Ectodermal cell (in vitro differentiated cells): ENCODE measurements around the gene PACS1.

Experiments
- H3K27ac ChIP-seq: 2 replicates; pipeline ENCODE4 v1.7.0; 2013; ENCODE audit warnings: mild to moderate bottlenecking, low read depth, low read length; ENCODE audit not compliant: insufficient read depth, poor library complexity, severe bottlenecking
- H3K27me3 ChIP-seq: 2 replicates; pipeline ENCODE4 v1.7.0; 2013; ENCODE audit warnings: mild to moderate bottlenecking, low read length; ENCODE audit not compliant: insufficient read depth, control insufficient read depth, poor library complexity, severe bottlenecking
- H3K36me3 ChIP-seq: one replicate; pipeline ENCODE4 v1.7.0; 2013; ENCODE audit warnings: low read length; ENCODE audit not compliant: control insufficient read depth, insufficient read depth
- H3K4me1 ChIP-seq: one replicate; pipeline ENCODE4 v1.7.0; 2013; ENCODE audit warnings: low read length; ENCODE audit not compliant: control insufficient read depth, insufficient read depth
- H3K4me3 ChIP-seq: 2 replicates; pipeline ENCODE4 v1.7.0; 2013; ENCODE audit warnings: low read depth, low read length, control low read depth; ENCODE audit not compliant: insufficient read depth
- H3K9me3 ChIP-seq: 2 replicates; pipeline ENCODE4 v1.7.0; 2013; ENCODE audit warnings: mild to moderate bottlenecking, low read length, moderate library complexity; ENCODE audit not compliant: control insufficient read depth
- WGBS, 2 experiments: methylation state at CpG; one replicate each; pipeline ENCODE4 v1.1.7; 2013; ENCODE audit warnings: missing lambda C conversion rate in 2 of 2; 5-methylcytosine and 5-hydroxymethylcytosine counted together

Gene PACS1

DNA sequence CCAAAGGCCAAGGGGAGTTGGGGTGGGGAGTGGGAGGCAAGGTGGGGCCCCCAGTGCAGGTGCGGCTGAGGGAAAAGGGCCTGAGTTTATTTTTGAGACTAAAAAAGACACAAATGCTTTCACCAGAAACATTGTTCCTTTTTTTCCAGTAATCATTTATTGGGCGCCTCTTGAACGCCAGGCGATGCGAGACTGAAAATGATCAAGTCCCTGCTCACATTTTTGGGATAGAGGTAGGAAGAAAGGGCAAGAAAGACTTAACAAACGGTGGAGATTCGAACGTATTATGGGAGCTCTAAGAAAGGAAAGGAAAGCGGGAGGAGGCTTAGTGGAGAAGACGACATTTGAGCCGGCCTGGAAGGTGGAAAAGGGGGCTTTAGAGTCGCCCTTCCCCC, 18.7 kb upstream of the PACS1 start:
- peaks cover 31% of the 10 kb centered on the region for H3K4me1 ChIP-seq
- H3K27ac ChIP-seq = peak overlapping the region; percentile 90
- H3K27me3 ChIP-seq = no peaks in the 10 kb centered on the region
- H3K4me3 ChIP-seq = peak overlapping the region; percentile 88
- H3K36me3 ChIP-seq = peaks cover 24% of the 10 kb centered on the region
- H3K9me3 ChIP-seq = no peaks in the 10 kb centered on the region
- WGBS, 2 experiments = 25 to 30% methylated on average over 12 of the region's 12 CpGs

DNA sequence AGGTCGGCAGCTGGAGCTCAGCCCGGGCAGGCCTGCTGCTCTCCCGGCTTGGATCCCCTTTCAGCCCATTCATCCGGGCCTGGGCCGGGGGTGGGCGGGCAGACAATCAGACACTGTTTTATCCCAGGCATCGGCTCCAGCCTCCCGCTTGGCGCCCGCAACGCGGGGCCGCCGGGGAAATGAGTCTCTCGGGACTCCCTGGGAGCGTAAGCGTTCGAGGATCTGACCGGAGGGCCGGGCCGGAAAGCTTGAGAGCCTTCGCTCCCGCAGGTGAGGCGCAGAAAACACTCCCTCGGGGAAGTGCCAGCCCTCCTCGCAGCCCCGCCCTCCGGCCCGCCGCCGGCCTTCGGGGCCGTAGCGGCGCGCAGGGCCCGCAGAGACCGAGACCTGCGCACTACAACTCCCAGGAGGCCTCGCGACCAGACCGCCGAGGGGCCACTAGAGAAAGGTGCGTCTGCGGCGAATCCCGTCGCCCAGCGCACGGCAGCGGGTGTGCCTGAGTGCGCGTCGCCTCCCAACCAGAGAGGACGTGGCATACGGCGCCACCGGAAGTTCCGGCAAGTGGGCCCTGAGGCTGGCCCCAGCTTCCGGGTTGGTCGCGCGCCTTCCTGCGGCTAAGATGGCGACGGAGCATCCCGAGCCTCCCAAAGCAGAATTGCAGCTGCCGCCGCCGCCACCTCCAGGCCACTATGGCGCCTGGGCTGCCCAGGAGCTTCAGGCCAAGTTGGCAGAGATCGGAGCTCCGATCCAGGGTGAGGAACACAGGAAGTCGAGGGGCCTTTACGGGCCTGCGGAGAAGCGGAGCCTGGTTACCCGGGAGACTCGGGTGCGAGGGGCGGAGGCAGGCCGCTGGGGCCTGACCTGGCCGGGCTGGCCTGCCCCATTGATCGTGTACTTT, 18.1 kb upstream of the PACS1 start, which contains the start of gene SF3B2:
SF3B2 (plus strand) TSS at position 599 of the 898 bp plus-strand sequence; CDS start at position 620, 21 bp downstream.
- WGBS, 2 experiments = 0% methylated on average over 84 of the region's 84 CpGs
- no peaks in the 10 kb centered on the region for H3K27me3 ChIP-seq
- peaks cover 31% of the 10 kb centered on the region for H3K4me1 ChIP-seq
- peaks cover 31% of the 10 kb centered on the region for H3K36me3 ChIP-seq
- peak within 1 kb of the TSS; percentile 90 for H3K27ac ChIP-seq
- no peaks in the 10 kb centered on the region for H3K9me3 ChIP-seq
- H3K4me3 ChIP-seq = peak within 1 kb of the TSS; percentile 88

DNA sequence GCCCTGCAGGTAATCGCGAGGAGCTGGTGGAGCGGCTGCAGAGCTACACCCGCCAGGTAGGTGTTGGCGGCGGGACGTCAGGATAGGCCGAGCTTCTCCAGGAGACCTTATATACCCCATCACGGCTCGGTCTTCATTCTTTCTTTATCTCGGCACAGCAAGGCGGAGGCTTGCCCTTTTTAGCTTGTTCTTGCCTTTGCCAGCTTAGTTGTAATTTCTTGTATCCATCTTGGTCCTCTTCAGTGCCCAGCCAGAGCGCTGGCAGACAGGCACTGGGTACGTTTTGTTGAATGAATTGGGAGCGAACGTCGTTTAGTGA, 17.4 kb upstream of the PACS1 start:
- Histone ChIP-seq H3K9me3 (no peaks in the 10 kb centered on the region), H3K27ac (no peak overlapping the region)

DNA sequence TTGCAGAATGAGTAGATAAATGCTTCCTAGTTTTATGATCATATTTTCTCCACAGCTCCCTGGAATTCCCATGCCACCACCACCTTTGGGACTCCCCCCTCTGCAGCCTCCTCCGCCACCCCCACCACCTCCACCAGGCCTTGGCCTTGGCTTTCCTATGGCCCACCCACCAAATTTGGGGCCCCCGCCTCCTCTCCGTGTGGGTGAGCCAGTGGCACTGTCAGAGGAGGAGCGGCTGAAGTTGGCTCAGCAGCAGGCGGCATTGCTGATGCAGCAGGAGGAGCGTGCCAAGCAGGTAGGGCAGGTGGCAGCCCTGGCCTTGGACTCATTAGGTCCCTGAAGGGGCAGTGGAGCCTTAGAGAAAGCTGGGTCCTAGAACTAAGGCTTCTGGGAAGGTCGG, 15.1 kb upstream of the PACS1 start:
- H3K36me3 ChIP-seq = peaks cover 59% of the 10 kb centered on the region
- WGBS, 2 experiments = 95 to 96% methylated on average over 7 of the region's 7 CpGs

More for the DNA sequence above, 17.4 kb upstream of the PACS1 start:
- Histone ChIP-seq H3K4me1 (peaks cover 27% of the 10 kb centered on the region), H3K36me3 (peaks cover 37% of the 10 kb centered on the region), H3K27me3 (no peaks in the 10 kb centered on the region), H3K4me3 (peak overlapping the region; percentile 88)
- 1% methylated on average over 17 of the region's 17 CpGs for WGBS, 2 experiments

DNA sequence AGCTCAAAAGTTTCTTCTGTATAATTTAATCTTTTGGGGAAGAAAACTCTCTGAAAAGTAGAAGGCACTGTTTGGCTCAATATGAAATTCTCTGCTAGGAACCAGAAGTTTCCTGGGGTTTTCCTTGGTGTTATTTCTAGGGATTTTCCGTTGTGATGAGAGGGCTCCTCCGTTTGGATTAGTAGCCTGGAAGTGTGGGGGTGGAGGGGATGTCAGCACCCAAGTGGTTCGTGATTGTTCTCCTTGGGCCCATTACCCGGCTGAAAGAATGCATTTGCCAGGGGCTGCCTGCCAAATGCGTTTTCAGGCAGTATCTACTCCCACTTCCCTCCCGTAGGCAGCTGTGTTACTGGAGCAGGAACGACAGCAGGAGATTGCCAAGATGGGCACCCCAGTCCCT, 13.6 kb upstream of the PACS1 start:
- Histone ChIP-seq H3K27me3 (no peaks in the 10 kb centered on the region), H3K27ac (no peak overlapping the region), H3K4me1 (peaks cover 9% of the 10 kb centered on the region), H3K9me3 (no peaks in the 10 kb centered on the region), H3K4me3 (no peak overlapping the region), H3K36me3 (peaks cover 73% of the 10 kb centered on the region)
- 92 to 93% methylated on average over 7 of the region's 7 CpGs for WGBS, 2 experiments

More for the DNA sequence above, 15.1 kb upstream of the PACS1 start:
- Histone ChIP-seq H3K4me1 (peaks cover 18% of the 10 kb centered on the region), H3K27ac (no peak overlapping the region), H3K9me3 (no peaks in the 10 kb centered on the region), H3K27me3 (no peaks in the 10 kb centered on the region), H3K4me3 (no peak overlapping the region)

DNA sequence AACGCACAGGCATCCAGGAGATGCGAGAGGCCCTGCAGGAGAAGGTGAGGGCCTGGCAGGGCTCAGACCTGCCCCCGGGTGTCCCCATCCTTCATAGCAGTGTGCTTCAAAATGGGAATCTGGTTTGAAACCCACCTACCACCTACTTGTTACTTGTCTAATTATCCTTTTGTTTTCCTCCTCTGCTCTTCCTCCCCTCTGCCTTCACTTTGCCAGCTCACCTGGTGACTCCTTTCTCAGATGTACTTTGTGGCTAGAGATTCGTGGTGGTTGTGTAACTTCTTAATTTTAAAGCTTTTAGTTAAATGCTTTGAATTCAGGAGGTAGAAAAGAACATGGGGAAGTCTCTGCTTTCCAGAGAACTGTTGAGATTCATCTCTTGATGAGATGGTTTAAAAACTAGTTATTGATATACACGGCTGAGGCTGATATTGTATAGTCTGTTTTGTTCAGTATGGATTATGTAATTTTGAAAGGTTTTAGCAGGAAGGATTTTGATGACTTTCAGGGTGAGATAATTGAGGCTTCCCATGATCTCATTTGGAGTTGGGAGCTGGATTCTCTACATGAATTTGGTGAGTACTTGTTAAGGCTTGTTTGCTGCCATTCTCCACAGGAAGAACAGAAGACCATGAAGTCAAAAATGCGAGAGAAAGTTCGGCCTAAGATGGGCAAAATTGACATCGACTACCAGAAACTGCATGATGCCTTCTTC, 9.9 kb upstream of the PACS1 start:
- no peaks in the 10 kb centered on the region for H3K27me3 ChIP-seq
- H3K36me3 ChIP-seq = peaks cover 90% of the 10 kb centered on the region
- no peak overlapping the region for H3K27ac ChIP-seq
- H3K9me3 ChIP-seq = no peaks in the 10 kb centered on the region
- WGBS, 2 experiments = 84% methylated on average over 8 of the region's 8 CpGs
- H3K4me3 ChIP-seq = no peak overlapping the region
- H3K4me1 ChIP-seq = no peaks in the 10 kb centered on the region

DNA sequence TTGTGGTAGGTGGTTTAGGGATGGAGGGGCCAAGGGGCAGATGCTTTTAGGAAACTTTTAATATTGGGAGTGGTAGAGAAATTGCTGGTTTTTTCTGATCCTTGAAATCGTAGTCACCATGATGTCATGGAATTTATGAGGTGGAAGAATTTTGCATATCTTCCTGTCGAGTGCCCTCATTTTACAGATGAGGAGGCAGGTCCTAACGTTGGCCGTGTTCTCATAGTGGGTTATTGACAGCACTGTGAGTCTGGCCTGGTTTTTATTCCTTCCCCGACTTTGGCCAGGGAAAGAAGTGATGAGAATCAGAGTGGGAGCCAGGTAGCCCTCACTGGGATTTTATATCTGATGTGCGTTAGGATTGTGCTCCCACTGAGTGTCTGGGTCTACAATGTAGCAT, 8.8 kb upstream of the PACS1 start:
- Histone ChIP-seq H3K9me3 (no peaks in the 10 kb centered on the region), H3K27ac (no peak overlapping the region), H3K4me1 (no peaks in the 10 kb centered on the region), H3K36me3 (peaks cover 87% of the 10 kb centered on the region), H3K27me3 (no peaks in the 10 kb centered on the region), H3K4me3 (no peak overlapping the region)
- WGBS, 2 experiments = 95% methylated on average over 6 of the region's 6 CpGs

DNA sequence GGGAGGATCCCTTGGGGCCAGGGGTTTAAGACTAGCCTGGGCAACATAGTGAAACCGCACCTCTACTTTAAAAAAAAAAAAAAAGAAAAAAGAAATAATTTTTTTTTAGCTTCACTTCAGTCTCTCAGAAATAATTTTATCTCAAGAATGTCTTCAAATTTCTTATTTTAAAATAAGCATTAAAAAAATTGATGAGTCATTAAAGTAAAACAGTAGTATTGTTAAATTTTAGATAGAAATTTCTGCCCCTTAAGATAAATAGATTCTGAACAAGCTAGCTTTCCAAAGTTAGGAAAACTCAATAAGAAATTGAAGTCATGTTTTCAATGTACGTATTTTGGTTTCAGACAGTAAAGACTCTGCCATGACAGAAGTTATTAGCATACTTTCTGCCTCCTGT, 7.7 kb upstream of the PACS1 start:
- 96 to 100% methylated on average over 1 of the region's 2 CpGs for WGBS, 2 experiments
- Histone ChIP-seq H3K4me3 (no peak overlapping the region), H3K27ac (no peak overlapping the region), H3K27me3 (no peaks in the 10 kb centered on the region), H3K4me1 (no peaks in the 10 kb centered on the region), H3K36me3 (peaks cover 87% of the 10 kb centered on the region), H3K9me3 (no peaks in the 10 kb centered on the region)

DNA sequence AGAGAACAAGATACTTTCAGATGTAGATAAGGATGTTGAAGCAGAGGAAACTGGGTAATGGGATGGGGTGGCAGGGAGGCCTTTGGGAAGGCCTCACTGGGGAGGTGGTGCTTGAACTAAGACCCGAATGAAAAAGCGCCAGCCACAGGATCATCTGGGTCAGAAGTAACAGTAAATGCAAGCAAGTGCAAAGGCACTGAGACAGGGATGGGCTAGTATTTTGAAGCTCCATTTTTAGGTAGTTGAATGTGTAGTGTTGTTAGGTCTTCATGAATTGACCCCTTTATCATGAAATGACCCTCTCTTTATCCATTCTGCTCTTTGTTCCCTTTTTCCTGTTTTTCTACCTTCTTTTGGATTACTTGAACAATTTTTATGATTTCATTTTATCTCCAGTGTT, 6.2 kb upstream of the PACS1 start:
- Histone ChIP-seq H3K4me3 (no peak overlapping the region), H3K27ac (no peak overlapping the region)

DNA sequence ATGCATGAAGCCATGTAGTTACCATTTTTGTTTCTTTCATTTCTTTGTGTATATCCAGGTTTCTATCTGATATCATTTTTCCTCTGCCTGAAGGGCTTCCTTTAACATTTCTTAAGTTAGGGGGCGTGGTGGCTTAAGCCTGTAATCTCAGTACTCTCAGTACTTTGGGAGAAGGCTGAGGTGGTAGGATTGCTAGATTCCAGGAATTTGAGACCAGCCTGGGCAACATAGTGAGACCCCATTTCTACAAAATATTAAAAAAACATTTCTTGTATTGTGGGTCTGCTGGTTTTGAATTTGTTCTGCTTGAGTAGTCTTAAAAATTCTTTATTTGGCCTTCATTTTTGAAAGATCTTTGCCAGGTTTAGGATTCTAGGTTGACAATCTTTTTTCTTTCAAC, 5.5 kb upstream of the PACS1 start:
- whole genome bisulfite sequencing, 2 experiments = 89 to 100% methylated on average over 1 of the region's 1 CpG
- Histone ChIP-seq H3K27ac (no peak overlapping the region), H3K36me3 (peaks cover 77% of the 10 kb centered on the region), H3K27me3 (no peaks in the 10 kb centered on the region), H3K4me3 (no peak overlapping the region), H3K4me1 (peaks cover 8% of the 10 kb centered on the region), H3K9me3 (no peaks in the 10 kb centered on the region)

More for the DNA sequence above, 6.2 kb upstream of the PACS1 start:
- 98 to 99% methylated on average over 2 of the region's 2 CpGs for WGBS, 2 experiments
- peaks cover 83% of the 10 kb centered on the region for H3K36me3 ChIP-seq
- no peaks in the 10 kb centered on the region for H3K27me3 ChIP-seq
- H3K9me3 ChIP-seq = no peaks in the 10 kb centered on the region
- peaks cover 5% of the 10 kb centered on the region for H3K4me1 ChIP-seq
